Measurements from ENCODE around the gene CDH23. TPM values are rescaled to one million over a fixed set of nuclear protein-coding genes. Genes with fewer than 3 reads are reported as not detected.

The CDH23 gene
- total and polyA plus RNA-seq, 10 of the 15 experiments (the other 5 are each of a cell fraction or from before 2014, with no cell fraction given) = 0.09 to 0.40 (median 0.15) TPM; not detected in 1

GRCh38 chr10:71825217-71825616 lies 428.5 kb downstream of the CDH23 start:
- in situ Hi-C loops (cut with MboI) = no loop called here
- TF ChIP-seq ZNF217 (IDR thresholded peaks at IDR 0.05) (no peak), ZBTB4 (CRISPR knock-in tag; IDR thresholded peaks at IDR 0.05) (no peak), KDM1A (IDR thresholded peaks at IDR 0.05; ENCODE audit: borderline replicate concordance) (no peak), SUZ12 (IDR thresholded peaks at IDR 0.05; ENCODE audit: unreplicated experiment) (no peak), TBL1XR1 (IDR thresholded peaks at IDR 0.05; ENCODE audit: low read depth, low read length) (no peak), CTCF (IDR thresholded peaks at IDR 0.05 in 2 of 3, conservative IDR thresholded peaks at IDR 0.05 in 1 of 3; ENCODE audit: control insufficient read depth in 2 of 3, extremely low read depth in 1 of 3, insufficient read depth in 1 of 3, low read depth in 3 of 3, low read length in 3 of 3) (0 out of 6 replicates have a peak, but pooled peaks of 1 of the 3 experiments have one; percentile 6), CUX1 (IDR thresholded peaks at IDR 0.05; ENCODE audit: insufficient replicate concordance, low read depth, low read length) (no peak), RAD21 (IDR thresholded peaks at IDR 0.05; ENCODE audit: insufficient read depth, low read depth, low read length) (0 out of 2 replicates have a peak, but pooled peaks have one; percentile 6), POLR2A (IDR thresholded peaks at IDR 0.05; ENCODE audit: low read depth, low read length) (no peak), ELK1 (IDR thresholded peaks at IDR 0.05; ENCODE audit: low read depth, low read length) (no peak), NR2C1 (IDR thresholded peaks at IDR 0.05) (no peak), IRF4 (IDR thresholded peaks at IDR 0.05; ENCODE audit: low read depth, low read length) (no peak)
- CTCF ChIA-PET = interaction anchor here (0.5 to 1.2 kb wide), 3 partner anchors 71 to 217 kb away, joined by 3 to 8 read pairs (median 3); no protein-coding TSS in a partner anchor

More at GRCh38 chr10:71825217-71825616, 428.5 kb downstream of the CDH23 start:
- Histone ChIP-seq H3K27me3 (replicated peaks in 1 of 2; ENCODE audit: control insufficient read depth in 2 of 2, insufficient read depth in 2 of 2, low read length in 1 of 2) (no peaks in the 10 kb centered on the region), H3K9me3 (replicated peaks; ENCODE audit: control insufficient read depth, insufficient read depth, low read length) (no peaks in the 10 kb centered on the region; the same call in 2 of the 3 replicates), H3K4me2 (ENCODE audit: control insufficient read depth, insufficient read depth) (no peak overlapping the region), H3K4me1 (ENCODE audit: control insufficient read depth, insufficient read depth, low read length) (no peaks in the 10 kb centered on the region), H3K9ac (ENCODE audit: control insufficient read depth, insufficient read depth, low read length) (no peak overlapping the region), H3K4me3 (no peak overlapping the region), H2AFZ (ENCODE audit: control insufficient read depth, low read depth, low read length) (no peak overlapping the region), H3K36me3 (ENCODE audit: control insufficient read depth in 2 of 2, insufficient read depth in 2 of 2, low read length in 1 of 2) (peaks cover 38 to 68% of the 10 kb centered on the region in 2 experiments), H3K79me2 (ENCODE audit: control insufficient read depth, insufficient read depth, low read length) (no peaks in the 10 kb centered on the region), H4K20me1 (ENCODE audit: control insufficient read depth, insufficient read depth) (no peaks in the 10 kb centered on the region), H3K27ac (ENCODE audit: control insufficient read depth, insufficient read depth) (no peak overlapping the region)
- WGBS (ENCODE audit: insufficient coverage, insufficient replicate concordance, low lambda C conversion rate, missing lambda C conversion rate) = 87% methylated on average over 11 of the region's 11 CpGs
- POLR2A ChIA-PET = no interaction called here
- RAD21 ChIA-PET (ENCODE audit: unreplicated experiment) = interaction anchor here (2.1 kb wide), 1 partner anchor 71 kb away, joined by 7 read pairs; no protein-coding TSS in a partner anchor
- SMC1A ChIA-PET (ENCODE audit: uncharacterized antibody, unreplicated experiment) = interaction anchor here (1.1 to 3.1 kb wide), 2 partner anchors 19 to 71 kb away, joined by 3 to 17 read pairs; no protein-coding TSS in a partner anchor
- FAIRE-seq = no peak
- intact Hi-C loops (cut with micrococcal nuclease; ENCODE audit: unreplicated experiment) = no loop called here
- ATAC-seq = no peak
- BruUV-seq (replicated peaks) = no TSS peak
- no peak for DNase-seq (ENCODE audit: low read depth, low spot score)

Measured in GM12878 (cell line).